Endothelial cell (in vitro differentiated cells): Measurements from ENCODE around the gene COTL1. TPM values are rescaled to one million over a fixed set of nuclear protein-coding genes. Genes with fewer than 3 reads are reported as not detected.

Experiments
- DNase-seq: peaks from one replicate; pipeline ENCODE4 v3.0.0; 2021; ENCODE audit warnings: low spot score
- H3K27ac Mint-ChIP-seq: one replicate; pipeline ENCODE4 v1.8.0; 2021; ENCODE audit warnings: mixed read lengths, inconsistent platforms; ENCODE audit not compliant: unreplicated experiment
- H3K27me3 Mint-ChIP-seq: one replicate; pipeline ENCODE4 v1.8.0; 2021; ENCODE audit warnings: mild to moderate bottlenecking, moderate library complexity, mixed read lengths, inconsistent platforms; ENCODE audit not compliant: unreplicated experiment
- H3K36me3 Mint-ChIP-seq: one replicate; pipeline ENCODE4 v1.8.0; 2021; ENCODE audit warnings: mild to moderate bottlenecking, low read depth, mixed read lengths, inconsistent platforms; ENCODE audit not compliant: unreplicated experiment
- H3K4me1 Mint-ChIP-seq: one replicate; pipeline ENCODE4 v1.8.0; 2021; ENCODE audit warnings: mild to moderate bottlenecking, mixed read lengths, inconsistent platforms; ENCODE audit not compliant: unreplicated experiment
- H3K4me3 Mint-ChIP-seq: one replicate; pipeline ENCODE4 v1.8.0; 2021; ENCODE audit warnings: mild to moderate bottlenecking, mixed read lengths, inconsistent platforms; ENCODE audit not compliant: unreplicated experiment
- H3K9me3 Mint-ChIP-seq: one replicate; pipeline ENCODE4 v1.8.0; 2021; ENCODE audit warnings: mixed read lengths, inconsistent platforms; ENCODE audit not compliant: unreplicated experiment
- total RNA-seq: library from RNA; stranded (reverse); fragmentation: NEBNext Ultra II Directional; extraction: Animal tissue kit (Norgen Biotek cat#: 25700); gene quantifications from one replicate; pipeline ENCODE4 v1.2.1, GENCODE V29; 2021; ENCODE audit not compliant: unreplicated experiment
- TF ChIP-seq, protein P1 (sequence below): fragments of 200-600 bp; sonication (generic); IDR thresholded peaks from one replicate; pipeline ENCODE4 v1.5.0; 2021; ENCODE audit warnings: antibody characterized with exemption; ENCODE audit not compliant: unreplicated experiment

Gene COTL1
- total RNA-seq, 1 donor from 2014 or later, result 87.3 TPM

DNA sequence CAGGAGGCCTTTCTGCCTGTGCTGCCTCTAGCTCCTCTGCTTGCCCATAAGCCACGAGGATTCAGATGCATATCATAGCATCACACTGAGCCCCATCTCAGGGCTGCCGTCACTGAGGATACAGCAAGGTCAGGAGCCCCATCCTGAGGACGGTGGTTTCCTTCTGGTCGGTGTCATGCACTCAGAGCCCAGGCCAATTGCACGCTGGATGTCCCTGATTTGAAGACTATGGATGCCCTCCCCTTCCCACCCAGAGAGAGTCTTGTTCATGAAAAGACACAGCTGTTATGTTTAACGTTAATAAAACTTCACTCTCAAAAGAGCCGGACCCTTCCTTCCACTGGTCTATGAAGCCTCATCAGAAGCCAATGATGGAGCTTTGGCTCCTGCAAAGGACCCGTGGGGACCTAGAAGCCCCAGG lies 19.9 kb downstream of the COTL1 start:
- Mint-ChIP-seq H3K27me3 (peaks cover 12% of the 10 kb centered on the region), H3K4me1 (peaks cover 49% of the 10 kb centered on the region), H3K4me3 (peak overlapping the region; percentile 37), H3K27ac (peak overlapping the region; percentile 15), H3K9me3 (no peaks in the 10 kb centered on the region), H3K36me3 (peaks cover 4% of the 10 kb centered on the region)
- no peak for DNase-seq
- TF ChIP-seq, protein P1, sequence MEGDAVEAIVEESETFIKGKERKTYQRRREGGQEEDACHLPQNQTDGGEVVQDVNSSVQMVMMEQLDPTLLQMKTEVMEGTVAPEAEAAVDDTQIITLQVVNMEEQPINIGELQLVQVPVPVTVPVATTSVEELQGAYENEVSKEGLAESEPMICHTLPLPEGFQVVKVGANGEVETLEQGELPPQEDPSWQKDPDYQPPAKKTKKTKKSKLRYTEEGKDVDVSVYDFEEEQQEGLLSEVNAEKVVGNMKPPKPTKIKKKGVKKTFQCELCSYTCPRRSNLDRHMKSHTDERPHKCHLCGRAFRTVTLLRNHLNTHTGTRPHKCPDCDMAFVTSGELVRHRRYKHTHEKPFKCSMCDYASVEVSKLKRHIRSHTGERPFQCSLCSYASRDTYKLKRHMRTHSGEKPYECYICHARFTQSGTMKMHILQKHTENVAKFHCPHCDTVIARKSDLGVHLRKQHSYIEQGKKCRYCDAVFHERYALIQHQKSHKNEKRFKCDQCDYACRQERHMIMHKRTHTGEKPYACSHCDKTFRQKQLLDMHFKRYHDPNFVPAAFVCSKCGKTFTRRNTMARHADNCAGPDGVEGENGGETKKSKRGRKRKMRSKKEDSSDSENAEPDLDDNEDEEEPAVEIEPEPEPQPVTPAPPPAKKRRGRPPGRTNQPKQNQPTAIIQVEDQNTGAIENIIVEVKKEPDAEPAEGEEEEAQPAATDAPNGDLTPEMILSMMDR, result no peak

DNA sequence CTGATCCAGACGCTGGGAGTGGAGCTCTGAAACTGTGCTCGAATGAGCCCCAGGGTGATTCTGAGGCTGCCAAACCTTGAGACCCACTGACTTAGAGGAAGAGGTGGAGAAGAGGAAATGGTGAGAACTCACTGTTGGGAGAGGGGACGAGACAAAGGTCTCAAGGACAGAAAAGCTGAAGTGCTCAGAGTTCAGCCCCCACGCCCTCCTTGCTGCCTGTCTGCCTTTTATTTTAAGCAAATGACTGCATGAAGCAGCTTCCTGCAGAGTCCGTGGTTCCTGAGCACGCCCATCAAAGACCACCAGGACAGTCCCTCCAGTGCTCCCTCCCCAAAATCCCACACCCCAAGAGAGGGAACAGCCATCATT lies 20.4 kb downstream of the COTL1 start:
- H3K4me3 Mint-ChIP-seq, result no peak overlapping the region
- H3K36me3 Mint-ChIP-seq, result peaks cover 4% of the 10 kb centered on the region
- TF ChIP-seq, protein P1, result no peak
- peak overlapping the region; percentile 48 for H3K27ac Mint-ChIP-seq
- H3K27me3 Mint-ChIP-seq, result peaks cover 12% of the 10 kb centered on the region
- peaks cover 48% of the 10 kb centered on the region for H3K4me1 Mint-ChIP-seq
- DNase-seq, result no peak
- H3K9me3 Mint-ChIP-seq, result no peaks in the 10 kb centered on the region

DNA sequence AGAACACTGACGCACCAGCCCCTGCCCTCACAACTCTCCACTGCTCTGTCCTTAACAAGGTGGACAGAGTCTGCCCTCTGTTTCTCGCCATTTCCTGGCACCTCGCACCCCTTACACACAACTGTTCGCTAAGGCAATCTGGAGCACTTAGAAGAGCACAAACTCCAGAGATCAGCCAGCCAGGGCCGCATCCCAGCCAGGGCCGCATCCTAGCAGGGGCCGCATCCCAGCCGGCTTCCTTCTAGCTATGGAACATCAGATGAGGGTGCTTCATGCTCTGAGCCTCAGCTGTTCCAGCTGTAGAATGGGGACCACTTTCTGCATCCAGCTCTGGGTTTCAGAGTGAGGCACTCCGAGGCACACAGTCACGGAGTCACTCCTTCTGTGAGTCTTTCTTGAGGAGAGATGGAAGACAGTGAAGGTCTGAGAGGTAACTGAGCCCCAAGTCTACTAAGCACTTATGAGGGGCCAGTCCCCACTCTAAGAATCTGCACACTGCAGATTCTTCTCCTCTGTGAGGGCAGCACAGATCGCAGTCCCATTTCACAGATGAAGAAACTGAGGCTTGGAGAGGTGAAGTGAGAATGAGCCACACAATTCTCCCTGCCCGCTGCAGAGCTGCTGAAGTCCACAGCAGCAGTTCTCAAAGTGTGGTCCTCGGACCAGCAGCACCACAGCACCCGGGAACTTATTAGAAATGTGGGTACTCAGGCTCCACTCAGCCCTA lies 20.9 kb downstream of the COTL1 start:
- Mint-ChIP-seq H3K36me3 (peaks cover 4% of the 10 kb centered on the region), H3K4me1 (peaks cover 48% of the 10 kb centered on the region), H3K27me3 (peaks cover 10% of the 10 kb centered on the region), H3K27ac (no peak overlapping the region), H3K4me3 (no peak overlapping the region), H3K9me3 (no peaks in the 10 kb centered on the region)
- TF ChIP-seq, protein P1, result no peak
- no peak for DNase-seq

DNA sequence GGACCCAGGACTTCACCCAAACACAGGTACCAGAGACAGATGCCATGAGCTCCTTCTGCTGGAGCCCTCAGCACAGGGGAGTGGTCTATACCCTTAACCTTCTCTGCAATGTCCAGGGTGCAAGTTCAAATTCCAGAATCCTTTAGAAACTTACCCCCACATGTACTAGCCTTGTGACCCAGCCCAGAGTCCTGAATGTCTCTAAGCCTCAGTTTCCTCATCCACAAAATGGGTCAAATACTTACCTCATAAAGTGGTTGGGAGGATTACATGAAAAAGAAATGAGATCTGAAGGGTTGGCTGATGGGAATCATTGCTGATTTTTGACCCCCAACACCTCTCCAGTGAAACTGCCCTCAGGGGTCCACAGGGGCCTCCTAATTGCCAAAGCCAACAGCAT lies 21.7 kb downstream of the COTL1 start:
- Mint-ChIP-seq H3K9me3 (no peaks in the 10 kb centered on the region), H3K36me3 (peaks cover 4% of the 10 kb centered on the region), H3K27ac (no peak overlapping the region), H3K4me3 (no peak overlapping the region), H3K27me3 (peaks cover 9% of the 10 kb centered on the region), H3K4me1 (peaks cover 42% of the 10 kb centered on the region)
- TF ChIP-seq, protein P1, result no peak
- DNase-seq, result no peak

DNA sequence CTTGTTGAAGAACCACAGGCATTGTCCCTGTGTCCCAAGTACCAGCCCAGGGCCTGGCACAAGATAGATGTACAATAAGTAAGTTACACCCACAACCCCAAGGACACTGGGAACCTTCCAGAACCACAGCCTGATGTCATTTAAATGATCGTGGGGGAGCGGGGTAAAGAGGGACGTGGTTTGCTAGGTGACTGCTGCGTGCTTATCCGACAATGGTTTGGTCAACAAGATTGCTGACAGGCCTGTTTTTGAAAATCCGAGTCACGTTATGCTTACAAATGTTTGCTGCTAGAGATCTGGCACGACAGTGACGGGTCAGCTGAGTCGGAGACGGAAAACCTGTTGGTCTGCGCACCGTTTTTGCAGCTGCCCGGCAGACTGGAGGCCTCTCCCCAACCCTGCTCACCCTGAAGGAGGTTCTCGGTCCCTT lies 22.8 kb downstream of the COTL1 start:
- no peak for DNase-seq
- peaks cover 4% of the 10 kb centered on the region for H3K36me3 Mint-ChIP-seq
- peaks cover 9% of the 10 kb centered on the region for H3K27me3 Mint-ChIP-seq
- TF ChIP-seq, protein P1, result no peak
- no peaks in the 10 kb centered on the region for H3K9me3 Mint-ChIP-seq
- no peak overlapping the region for H3K27ac Mint-ChIP-seq
- peaks cover 32% of the 10 kb centered on the region for H3K4me1 Mint-ChIP-seq
- no peak overlapping the region for H3K4me3 Mint-ChIP-seq
